ENCODE results near the gene SIPA1L3. TPM values are rescaled to one million over a fixed set of nuclear protein-coding genes. Genes with fewer than 3 reads are reported as not detected.

The SIPA1L3 gene
- total RNA-seq, 1 experiment from 2014 or later = 36.0 TPM

- no peak for TF ChIP-seq CTCF (IDR thresholded peaks at IDR 0.05; ENCODE audit: unreplicated experiment)
- intact Hi-C loops (cut with micrococcal nuclease) = loop anchor here (10.0 kb wide), 1 partner anchor 60 kb away; no protein-coding TSS in a partner anchor
- peaks cover 12% of the 10 kb centered on the region for H3K4me1 Mint-ChIP-seq (ENCODE audit: insufficient read depth, unreplicated experiment)
- no peak for DNase-seq (ENCODE audit: unreplicated experiment)
- H3K27ac Mint-ChIP-seq (ENCODE audit: low read depth, unreplicated experiment) = no peak overlapping the region
- no TSS peak for BruUV-seq (replicated peaks)
- H3K4me3 Mint-ChIP-seq (ENCODE audit: unreplicated experiment) = no peak overlapping the region
- CTCF ChIA-PET = interaction anchor here (1.1 to 1.2 kb wide), 2 partner anchors 51 to 140 kb away, joined by 3 to 5 read pairs; no protein-coding TSS in a partner anchor
- H3K9me3 Mint-ChIP-seq (ENCODE audit: unreplicated experiment) = no peaks in the 10 kb centered on the region
- H3K36me3 Mint-ChIP-seq (ENCODE audit: insufficient read depth, unreplicated experiment) = no peaks in the 10 kb centered on the region
- POLR2A ChIA-PET = interaction anchor here (1.3 kb wide), 1 partner anchor 9 kb away, joined by 4 read pairs; no protein-coding TSS in a partner anchor
- H3K27me3 Mint-ChIP-seq (ENCODE audit: insufficient read depth, unreplicated experiment) = no peaks in the 10 kb centered on the region
These were observed 87.8 kb downstream of the SIPA1L3 start for GRCh38 chr19:37994823-37995130.

DNA sequence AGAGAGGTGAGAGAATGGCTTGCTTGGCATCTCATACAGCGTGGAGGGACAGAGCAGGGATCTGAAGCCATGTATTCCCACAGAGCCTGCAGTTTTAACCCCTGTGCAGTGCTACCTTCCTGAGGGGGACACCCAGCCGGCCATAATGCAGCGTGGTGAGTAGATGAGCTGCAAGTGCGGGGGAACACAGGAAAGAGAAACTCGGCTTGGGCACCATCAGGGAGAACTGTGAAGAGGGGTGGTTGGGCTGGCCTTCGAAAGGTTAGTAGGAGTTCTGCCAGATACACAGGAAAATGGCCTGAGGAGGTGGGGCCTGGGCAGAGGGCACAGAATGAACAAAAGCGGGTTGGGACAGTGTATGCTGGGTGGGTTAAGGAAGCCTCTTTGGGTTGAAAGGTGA lies 88.3 kb downstream of the SIPA1L3 start:
- Mint-ChIP-seq H3K9me3 (ENCODE audit: unreplicated experiment) (no peaks in the 10 kb centered on the region), H3K4me3 (ENCODE audit: unreplicated experiment) (no peak overlapping the region), H3K36me3 (ENCODE audit: insufficient read depth, unreplicated experiment) (no peaks in the 10 kb centered on the region), H3K27me3 (ENCODE audit: insufficient read depth, unreplicated experiment) (no peaks in the 10 kb centered on the region), H3K27ac (ENCODE audit: low read depth, unreplicated experiment) (peak overlapping the region; percentile 7), H3K4me1 (ENCODE audit: insufficient read depth, unreplicated experiment) (peaks cover 6% of the 10 kb centered on the region)
- ChIA-PET CTCF (interaction anchor here (1.1 to 1.7 kb wide), 3 partner anchors 50 to 140 kb away, joined by 3 to 8 read pairs (median 5); no protein-coding TSS in a partner anchor), POLR2A (interaction anchor here (1.3 kb wide), 1 partner anchor 8 kb away, joined by 4 read pairs; no protein-coding TSS in a partner anchor)
- intact Hi-C loops (cut with micrococcal nuclease) = loop anchor here (10.0 kb wide), 1 partner anchor 61 kb away; no protein-coding TSS in a partner anchor
- no peak for TF ChIP-seq CTCF (IDR thresholded peaks at IDR 0.05; ENCODE audit: unreplicated experiment)
- no peak for DNase-seq (ENCODE audit: unreplicated experiment)
- no TSS peak for BruUV-seq (replicated peaks)

DNA sequence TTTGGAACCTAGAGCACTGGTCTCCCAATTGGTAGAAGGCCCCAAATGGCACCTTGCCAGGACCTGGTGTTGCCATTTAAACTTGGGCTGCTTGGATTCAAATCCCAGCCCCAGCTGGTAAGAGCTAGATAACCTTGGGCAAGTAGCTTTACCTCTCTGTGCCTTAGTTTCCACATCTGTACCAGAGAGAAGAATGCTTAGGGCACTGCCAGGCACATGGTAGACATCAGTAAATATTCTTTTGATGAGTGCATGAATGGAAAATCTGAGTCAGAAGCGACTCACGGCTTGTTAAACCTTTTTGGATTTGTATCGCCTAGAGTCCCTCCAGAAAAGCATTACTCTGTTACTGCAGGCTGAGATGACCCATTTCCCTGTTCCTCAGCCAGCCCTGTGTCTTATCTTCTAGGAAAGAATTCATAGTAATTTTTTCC lies 90.9 kb downstream of the SIPA1L3 start:
- ChIA-PET POLR2A (interaction anchor here (1.8 kb wide), 1 partner anchor 66 kb away, joined by 5 read pairs; no protein-coding TSS in a partner anchor), CTCF (no interaction called here)
- intact Hi-C loops (cut with micrococcal nuclease) = loop anchor here (10.0 kb wide), 1 partner anchor 63 kb away; no protein-coding TSS in a partner anchor
- H3K27me3 Mint-ChIP-seq (ENCODE audit: insufficient read depth, unreplicated experiment) = no peaks in the 10 kb centered on the region
- H3K36me3 Mint-ChIP-seq (ENCODE audit: insufficient read depth, unreplicated experiment) = no peaks in the 10 kb centered on the region
- H3K4me3 Mint-ChIP-seq (ENCODE audit: unreplicated experiment) = no peak overlapping the region
- BruUV-seq (replicated peaks) = no TSS peak
- H3K27ac Mint-ChIP-seq (ENCODE audit: low read depth, unreplicated experiment) = peak overlapping the region; percentile 61
- peak; percentile 77 for DNase-seq (ENCODE audit: unreplicated experiment)
- no peaks in the 10 kb centered on the region for H3K4me1 Mint-ChIP-seq (ENCODE audit: insufficient read depth, unreplicated experiment)
- no peaks in the 10 kb centered on the region for H3K9me3 Mint-ChIP-seq (ENCODE audit: unreplicated experiment)
- TF ChIP-seq CTCF (IDR thresholded peaks at IDR 0.05; ENCODE audit: unreplicated experiment) = no peak

DNA sequence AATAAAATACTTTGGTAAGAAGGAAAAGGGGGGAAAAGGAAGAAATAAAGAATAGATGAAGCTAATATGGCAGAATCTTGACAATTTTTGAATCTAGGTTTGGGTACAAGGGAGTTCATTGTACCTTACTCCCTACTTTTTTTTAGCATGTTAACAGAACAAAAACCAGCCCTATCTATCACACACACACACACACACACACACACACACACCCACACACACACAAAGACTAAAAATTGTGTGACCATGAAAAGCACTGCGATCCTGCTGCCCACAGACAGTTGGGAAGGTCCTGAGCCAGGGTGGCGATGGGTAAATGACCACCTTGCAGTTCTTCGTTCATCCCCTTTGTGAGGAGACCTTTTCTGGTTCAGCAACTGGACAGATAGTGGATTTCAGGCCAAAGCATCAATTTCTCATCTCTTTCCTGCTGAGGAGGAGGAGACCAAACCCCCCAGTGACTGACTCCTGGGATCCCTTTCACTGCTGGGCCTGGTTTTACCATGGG lies 91.8 kb downstream of the SIPA1L3 start:
- no peak for TF ChIP-seq CTCF (IDR thresholded peaks at IDR 0.05; ENCODE audit: unreplicated experiment)
- DNase-seq (ENCODE audit: unreplicated experiment) = no peak
- H3K4me1 Mint-ChIP-seq (ENCODE audit: insufficient read depth, unreplicated experiment) = no peaks in the 10 kb centered on the region
- POLR2A ChIA-PET = interaction anchor here (1.8 kb wide), 1 partner anchor 67 kb away, joined by 5 read pairs; no protein-coding TSS in a partner anchor
- H3K36me3 Mint-ChIP-seq (ENCODE audit: insufficient read depth, unreplicated experiment) = no peaks in the 10 kb centered on the region
- CTCF ChIA-PET = interaction anchor here (0.6 to 1.0 kb wide), 2 partner anchors 12 to 220 kb away, joined by 3 read pairs; no protein-coding TSS in a partner anchor
- no peaks in the 10 kb centered on the region for H3K9me3 Mint-ChIP-seq (ENCODE audit: unreplicated experiment)
- H3K27ac Mint-ChIP-seq (ENCODE audit: low read depth, unreplicated experiment) = peak overlapping the region; percentile 61
- intact Hi-C loops (cut with micrococcal nuclease) = loop anchor here (10.0 kb wide), 1 partner anchor 64 kb away; no protein-coding TSS in a partner anchor
- H3K4me3 Mint-ChIP-seq (ENCODE audit: unreplicated experiment) = no peak overlapping the region
- TSS peak; percentile 36 for BruUV-seq (replicated peaks)
- H3K27me3 Mint-ChIP-seq (ENCODE audit: insufficient read depth, unreplicated experiment) = no peaks in the 10 kb centered on the region
